T-cell (primary cell): ENCODE data around the gene EPHA2. TPM values are rescaled to one million over a fixed set of nuclear protein-coding genes. Genes with fewer than 3 reads are reported as not detected.

Source experiments
- ATAC-seq, 4 experiments: fragments of 200-7000 bp in 3 of 4; fragments of 150-1000 bp in 1 of 4; cut with Tn5 transposase; replicated peaks in 1 of 4; 1 replicate in 3 of 4; 2 replicates in 1 of 4; pipeline ENCODE4 v1.10.0; 2021; ENCODE audit warnings: moderate library complexity in 3 of 4, mild to moderate bottlenecking in 2 of 4, moderate number of reproducible peaks in 1 of 4
- CTCF ChIA-PET, 2 donors: fragments of 300-600 bp; sonication (Branson Sonifier 250); formaldehyde crosslinking; loops; one replicate each; lab custom pipeline; 2022; ENCODE audit warnings: antibody characterized with exemption in 2 of 2; lab: Charles Lee
- POLR2A ChIA-PET, 2 donors: fragments of 300-600 bp; sonication (Branson Sonifier 250); formaldehyde crosslinking; loops; one replicate each; lab custom pipeline; 2022; ENCODE audit warnings: antibody characterized with exemption in 2 of 2; lab: Charles Lee
- DNase-seq, 35 experiments: peaks; one replicate each; pipeline versions ENCODE4 v3.0.0 to v3.0.0-alpha.2; 2013 to 2023
- H3K27ac ChIP-seq: one replicate; pipeline ENCODE4 v1.5.1; 2013; ENCODE audit warnings: low read length
- H3K27me3 ChIP-seq, 2 experiments: replicated peaks in 1 of 2; 1 replicate in 1 of 2; 2 replicates in 1 of 2; pipeline versions ENCODE4 v1.6.1 to v1.7.0; 2013; ENCODE audit warnings: low read length in 1 of 2, mixed read lengths in 1 of 2; ENCODE audit not compliant: control insufficient read depth in 2 of 2, insufficient read depth in 2 of 2; ENCODE audit errors: extremely low read depth in 1 of 2
- H3K36me3 ChIP-seq, 2 donors: 1 replicate in 1 of 2; 2 replicates in 1 of 2; pipeline versions ENCODE4 v1.6.1 to v1.7.0; 2013; ENCODE audit warnings: low read length in 1 of 2; ENCODE audit not compliant: control insufficient read depth in 2 of 2, insufficient read depth in 1 of 2; ENCODE audit errors: extremely low read depth in 1 of 2
- H3K4me1 ChIP-seq, 2 experiments: 1 replicate in 1 of 2; 2 replicates in 1 of 2; pipeline versions ENCODE4 v1.6.1 to v1.7.0; 2013; ENCODE audit warnings: low read length in 2 of 2, mixed read lengths in 1 of 2; ENCODE audit not compliant: insufficient read depth in 2 of 2, control insufficient read depth in 1 of 2; ENCODE audit errors: extremely low read depth in 1 of 2
- H3K4me3 ChIP-seq, 2 donors: 1 replicate in 1 of 2; 2 replicates in 1 of 2; pipeline versions ENCODE4 v1.5.1 to v1.7.0; 2013; ENCODE audit warnings: mild to moderate bottlenecking in 2 of 2, low read length in 1 of 2, moderate library complexity in 1 of 2; ENCODE audit not compliant: control insufficient read depth in 1 of 2; ENCODE audit errors: extremely low read depth in 1 of 2
- H3K9me3 ChIP-seq: 2 replicates; pipeline ENCODE4 v1.7.0; 2013
- H3K27ac Mint-ChIP-seq, 2 donors: one replicate each; pipeline ENCODE4 v1.8.0; 2020 to 2021; ENCODE audit warnings: mild to moderate bottlenecking in 2 of 2, mixed read lengths in 2 of 2
- H3K27me3 Mint-ChIP-seq, 2 donors: one replicate each; pipeline ENCODE4 v1.8.0; 2021 to 2022; ENCODE audit warnings: mixed read lengths in 2 of 2
- H3K36me3 Mint-ChIP-seq: one replicate; pipeline ENCODE4 v1.8.0; 2021; ENCODE audit warnings: mixed read lengths
- H3K4me1 Mint-ChIP-seq, 3 donors: one replicate each; pipeline ENCODE4 v1.8.0; 2020 to 2022; ENCODE audit warnings: mixed read lengths in 3 of 3, mild to moderate bottlenecking in 1 of 3
- H3K4me3 Mint-ChIP-seq, 3 donors: one replicate each; pipeline ENCODE4 v1.8.0; 2020 to 2022; ENCODE audit warnings: mild to moderate bottlenecking in 3 of 3, mixed read lengths in 3 of 3, moderate library complexity in 3 of 3
- H3K9me3 Mint-ChIP-seq, 3 donors: one replicate each; pipeline ENCODE4 v1.8.0; 2020 to 2022; ENCODE audit warnings: mixed read lengths in 3 of 3
- WGBS: methylation state at CpG from one replicate; pipeline ENCODE4 v1.1.5; 2013; ENCODE audit warnings: missing lambda C conversion rate; ENCODE audit not compliant: insufficient coverage; 5-methylcytosine and 5-hydroxymethylcytosine counted together
- total RNA-seq, 35 experiments: library from RNA in 6 of 35; stranded (reverse) in 6 of 35; fragments of 120-200 nt in 1 of 35; gene quantifications; one replicate each; pipeline versions ENCODE4 v1.2.1 to v1.2.4 and lab custom pipeline; 2013 to 2026

The EPHA2 gene
- total RNA-seq, 5 donors from 2014 or later (not counting 1 experiment from before 2014, with no cell fraction given) = 0.19 to 0.66 (median 0.41) TPM; not detected in 1

GRCh38 chr1:16117369-16117768 is 38.5 kb downstream of the EPHA2 start:
- Histone ChIP-seq H3K36me3 (no peaks in the 10 kb centered on the region), H3K4me3 (no peak overlapping the region), H3K27me3 (peaks cover 0 to 29% of the 10 kb centered on the region in 2 experiments), H3K27ac (no peak overlapping the region), H3K9me3 (no peaks in the 10 kb centered on the region), H3K4me1 (peaks cover 0 to 17% of the 10 kb centered on the region in 2 experiments)
- ChIA-PET POLR2A (no interaction called here), CTCF (no interaction called here)
- Mint-ChIP-seq H3K36me3 (no peaks in the 10 kb centered on the region), H3K9me3 (no peaks in the 10 kb centered on the region), H3K4me1 (peaks cover 0 to 3% (median 3%) of the 10 kb centered on the region in 3 donors), H3K27ac (no peak overlapping the region), H3K27me3 (peaks cover 0 to 4% of the 10 kb centered on the region in 2 donors), H3K4me3 (no peak overlapping the region)
- WGBS = 69% methylated on average over 2 of the region's 6 CpGs
- no peak for ATAC-seq
- no peak for DNase-seq

- ATAC-seq (no peak), DNase-seq (no peak)
- Histone ChIP-seq H3K36me3 (no peaks in the 10 kb centered on the region), H3K4me1 (peaks cover 0 to 10% of the 10 kb centered on the region in 2 experiments), H3K27ac (no peak overlapping the region), H3K27me3 (peaks cover 0 to 36% of the 10 kb centered on the region in 2 experiments), H3K9me3 (no peaks in the 10 kb centered on the region), H3K4me3 (no peak overlapping the region)
- WGBS = 85% methylated on average over 5 of the region's 8 CpGs
- H3K27ac Mint-ChIP-seq = no peak overlapping the region
- ChIA-PET POLR2A (no interaction called here), CTCF (no interaction called here)
- H3K4me3 Mint-ChIP-seq = no peak overlapping the region
- peaks cover 3 to 7% of the 10 kb centered on the region in 2 donors for H3K27me3 Mint-ChIP-seq
- H3K9me3 Mint-ChIP-seq = no peaks in the 10 kb centered on the region
- H3K4me1 Mint-ChIP-seq = no peaks in the 10 kb centered on the region
- no peaks in the 10 kb centered on the region for H3K36me3 Mint-ChIP-seq
Observed at GRCh38 chr1:16116625-16117024, 39.2 kb downstream of the EPHA2 start.

DNA sequence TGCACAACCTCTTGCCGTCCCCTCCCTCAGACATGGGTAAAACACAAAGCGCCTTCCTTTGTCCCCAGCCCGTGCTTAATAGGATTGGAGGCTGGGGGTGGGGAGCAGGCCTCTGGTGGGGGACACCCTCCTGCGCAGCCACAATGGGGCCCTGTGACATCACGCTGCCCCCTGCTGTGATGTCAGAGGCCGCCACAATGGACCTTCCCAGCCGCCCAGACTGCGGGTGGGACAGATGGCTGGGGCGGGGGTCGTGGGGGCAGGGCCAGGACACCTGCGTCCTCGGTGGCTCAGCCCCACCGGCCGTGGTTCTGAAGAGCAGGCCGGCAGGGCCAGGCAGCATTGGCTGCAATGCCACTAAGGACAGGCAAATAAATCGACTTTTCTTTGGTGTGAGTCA is 39.9 kb downstream of the EPHA2 start:
- H3K27me3 Mint-ChIP-seq = peaks cover 8 to 10% of the 10 kb centered on the region in 2 donors
- DNase-seq = no peak
- peaks cover 0 to 8% of the 10 kb centered on the region in 2 experiments for H3K4me1 ChIP-seq
- POLR2A ChIA-PET = no interaction called here
- H3K27me3 ChIP-seq = peaks cover 0 to 40% of the 10 kb centered on the region in 2 experiments
- H3K36me3 ChIP-seq = no peaks in the 10 kb centered on the region
- H3K4me3 ChIP-seq = no peak overlapping the region
- no peak for ATAC-seq
- H3K4me3 Mint-ChIP-seq = no peak overlapping the region
- no peak overlapping the region for H3K27ac Mint-ChIP-seq
- H3K9me3 Mint-ChIP-seq = no peaks in the 10 kb centered on the region
- CTCF ChIA-PET = no interaction called here
- H3K27ac ChIP-seq = no peak overlapping the region
- H3K9me3 ChIP-seq = no peaks in the 10 kb centered on the region
- no peaks in the 10 kb centered on the region for H3K4me1 Mint-ChIP-seq
- 83% methylated on average over 12 of the region's 16 CpGs for WGBS
- H3K36me3 Mint-ChIP-seq = no peaks in the 10 kb centered on the region

DNA sequence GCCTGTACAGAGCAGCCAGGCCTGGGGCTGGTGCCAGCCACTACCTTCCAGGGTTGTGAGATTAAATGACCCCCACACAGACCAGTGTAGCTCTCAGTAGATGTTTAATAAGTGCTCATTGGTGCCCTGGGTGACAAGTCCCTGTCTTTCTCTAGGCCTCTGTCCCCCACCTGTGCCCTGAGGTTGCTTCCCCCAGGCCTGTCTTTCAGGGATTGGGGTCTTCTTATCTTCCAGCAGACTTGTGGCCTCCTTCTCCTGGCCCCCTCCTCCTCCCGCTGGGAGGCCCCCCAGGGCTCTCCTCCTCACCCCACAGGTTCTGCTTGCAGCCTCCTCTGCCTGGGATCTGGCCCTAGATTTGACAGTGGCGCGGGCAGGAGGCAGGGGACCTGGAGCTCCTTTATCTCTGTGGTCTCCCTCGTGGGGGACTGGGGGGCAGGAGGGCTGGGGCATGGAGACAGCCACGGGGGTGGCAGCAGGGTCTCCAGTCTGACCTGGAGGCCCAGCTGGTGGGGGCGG is 40.3 kb downstream of the EPHA2 start:
- Histone ChIP-seq H3K27ac (no peak overlapping the region), H3K4me1 (peaks cover 0 to 6% of the 10 kb centered on the region in 2 experiments), H3K36me3 (no peaks in the 10 kb centered on the region), H3K9me3 (no peaks in the 10 kb centered on the region), H3K4me3 (no peak overlapping the region), H3K27me3 (peaks cover 0 to 40% of the 10 kb centered on the region in 2 experiments)
- ATAC-seq (no peak), DNase-seq (no peak)
- POLR2A ChIA-PET = no interaction called here
- no peaks in the 10 kb centered on the region for H3K4me1 Mint-ChIP-seq
- H3K9me3 Mint-ChIP-seq = no peaks in the 10 kb centered on the region
- no CpG with 5 or more reads among the region's 6 CpGs for WGBS
- no peak overlapping the region for H3K4me3 Mint-ChIP-seq
- CTCF ChIA-PET = no interaction called here
- H3K27ac Mint-ChIP-seq = no peak overlapping the region
- no peaks in the 10 kb centered on the region for H3K36me3 Mint-ChIP-seq
- peaks cover 8 to 10% of the 10 kb centered on the region in 2 donors for H3K27me3 Mint-ChIP-seq

GRCh38 chr1:16114527-16115467 is 41.1 kb downstream of the EPHA2 start:
- H3K4me3 ChIP-seq = no peak overlapping the region
- no peaks in the 10 kb centered on the region for H3K4me1 Mint-ChIP-seq
- ChIA-PET CTCF (no interaction called here), POLR2A (no interaction called here)
- DNase-seq (no peak), ATAC-seq (no peak)
- H3K27me3 Mint-ChIP-seq = peaks cover 11 to 17% of the 10 kb centered on the region in 2 donors
- peaks cover 0 to 45% of the 10 kb centered on the region in 2 experiments for H3K27me3 ChIP-seq
- H3K4me3 Mint-ChIP-seq = no peak overlapping the region
- WGBS = 69% methylated on average over 10 of the region's 23 CpGs
- H3K9me3 Mint-ChIP-seq = peaks cover 0 to 4% (median 0%) of the 10 kb centered on the region in 3 donors
- no peak overlapping the region for H3K27ac ChIP-seq
- no peaks in the 10 kb centered on the region for H3K36me3 ChIP-seq
- H3K27ac Mint-ChIP-seq = no peak overlapping the region
- no peaks in the 10 kb centered on the region for H3K4me1 ChIP-seq
- H3K9me3 ChIP-seq = no peaks in the 10 kb centered on the region
- H3K36me3 Mint-ChIP-seq = no peaks in the 10 kb centered on the region

DNA sequence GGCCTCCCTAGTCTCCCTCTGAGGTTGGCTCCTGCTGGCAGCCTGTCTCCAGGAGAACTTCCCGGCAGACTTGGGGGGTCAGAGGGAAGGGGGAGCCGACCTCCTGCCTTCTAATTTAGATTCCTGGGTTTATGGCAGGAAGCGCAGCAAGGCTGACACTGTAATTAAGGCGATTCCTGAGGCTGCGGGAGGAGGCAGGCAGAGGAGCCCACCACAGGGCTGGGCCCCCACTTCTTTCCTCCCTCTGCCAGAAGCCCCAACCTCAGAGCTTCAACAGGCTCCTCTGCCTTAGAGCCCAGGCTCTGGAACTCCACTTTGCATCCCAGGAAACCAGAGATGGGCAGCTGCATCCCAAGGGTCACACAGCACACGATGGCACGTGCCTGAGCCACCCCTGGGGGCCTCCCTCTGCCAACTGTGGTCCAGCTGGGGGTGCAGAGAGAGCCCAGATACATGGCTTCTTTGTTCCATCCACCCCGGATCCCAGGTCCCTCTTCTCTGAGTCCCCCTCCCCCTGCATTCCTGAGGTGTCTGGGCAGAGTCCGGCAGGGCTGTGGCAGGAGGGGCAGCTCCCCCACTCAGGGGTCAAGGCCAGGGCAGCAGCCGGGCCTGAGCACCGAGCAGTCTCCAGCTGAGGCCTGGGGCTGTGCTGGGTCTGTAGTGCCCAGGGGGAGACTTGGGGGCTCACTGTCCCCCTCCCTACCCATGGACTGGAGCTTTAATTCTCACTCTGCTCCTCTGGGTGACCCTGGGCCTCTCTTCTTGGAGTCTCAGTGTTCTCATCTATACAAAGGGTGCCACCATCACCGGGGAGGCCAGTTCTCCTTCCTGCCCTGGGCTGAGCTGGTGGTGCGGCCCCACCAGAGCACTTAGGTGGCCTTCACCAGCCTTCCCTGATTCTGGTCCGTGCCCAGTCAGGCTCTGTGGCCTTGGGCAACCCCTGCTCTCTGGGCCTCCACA is 43.0 kb downstream of the EPHA2 start:
- H3K4me1 ChIP-seq = no peaks in the 10 kb centered on the region
- no peaks in the 10 kb centered on the region for H3K9me3 ChIP-seq
- WGBS = 82% methylated on average over 14 of the region's 14 CpGs
- no peak overlapping the region for H3K27ac ChIP-seq
- Mint-ChIP-seq H3K36me3 (no peaks in the 10 kb centered on the region), H3K27ac (no peak overlapping the region), H3K27me3 (peaks cover 11 to 20% of the 10 kb centered on the region in 2 donors), H3K9me3 (peaks cover 3 to 4% (median 4%) of the 10 kb centered on the region in 3 donors), H3K4me1 (no peaks in the 10 kb centered on the region), H3K4me3 (no peak overlapping the region)
- ChIA-PET POLR2A (no interaction called here), CTCF (no interaction called here)
- no peak overlapping the region for H3K4me3 ChIP-seq
- no peaks in the 10 kb centered on the region for H3K36me3 ChIP-seq
- ATAC-seq (no peak), DNase-seq (no peak)
- peaks cover 0 to 59% of the 10 kb centered on the region in 2 experiments for H3K27me3 ChIP-seq
